B cell (primary cell): Measurements from ENCODE around the gene PAK4. TPM values are rescaled to one million over a fixed set of nuclear protein-coding genes. Genes with fewer than 3 reads are reported as not detected.

Source experiments
- ATAC-seq: fragments of 200-7000 bp; cut with Tn5 transposase; one replicate; pipeline ENCODE4 v1.10.0; 2021; ENCODE audit warnings: low read depth, mild to moderate bottlenecking, moderate number of reproducible peaks, moderate library complexity
- CTCF ChIA-PET: fragments of 350-600 bp; sonication (Branson Sonifier 250); formaldehyde crosslinking; loops from one replicate; lab custom pipeline; 2021; ENCODE audit warnings: antibody characterized with exemption, inconsistent platforms; lab: Charles Lee
- POLR2A ChIA-PET: fragments of 350-600 bp; sonication (Branson Sonifier 250); formaldehyde crosslinking; loops from one replicate; lab custom pipeline; 2021; ENCODE audit warnings: antibody characterized with exemption; lab: Charles Lee
- DNase-seq: peaks from one replicate; pipeline ENCODE4 v3.0.0; 2013
- H2AFZ ChIP-seq: 2 replicates; pipeline ENCODE4 v1.6.1; 2012; ENCODE audit warnings: mild to moderate bottlenecking, low read depth, low read length; ENCODE audit not compliant: insufficient read depth, poor library complexity, severe bottlenecking
- H3K27ac ChIP-seq, 2 donors: 1 replicate in 1 of 2; 2 replicates in 1 of 2; pipeline ENCODE4 v1.5.1; 2012 to 2013; ENCODE audit warnings: low read length in 2 of 2, mild to moderate bottlenecking in 2 of 2, moderate library complexity in 1 of 2
- H3K27me3 ChIP-seq, 4 experiments: fragments of 200-600 bp in 1 of 4; sonication (generic) in 1 of 4; replicated peaks in 1 of 4; 1 replicate in 2 of 4; 2 replicates in 2 of 4; pipeline versions ENCODE4 v1.6.1 to v1.7.0; 2013 to 2016; ENCODE audit warnings: low read length in 3 of 4, mild to moderate bottlenecking in 2 of 4, mixed read lengths in 1 of 4, moderate library complexity in 1 of 4; ENCODE audit not compliant: insufficient read depth in 4 of 4, control insufficient read depth in 3 of 4; ENCODE audit errors: control extremely low read depth in 1 of 4
- H3K36me3 ChIP-seq, 2 experiments: replicated peaks in 1 of 2; 1 replicate in 1 of 2; 2 replicates in 1 of 2; pipeline versions ENCODE4 v1.6.1 to v1.7.1; 2013; ENCODE audit warnings: low read length in 1 of 2; ENCODE audit not compliant: insufficient read depth in 2 of 2, control insufficient read depth in 1 of 2; ENCODE audit errors: control extremely low read depth in 1 of 2, extremely low read depth in 1 of 2
- H3K4me1 ChIP-seq, 2 donors: fragments of 200-600 bp in 1 of 2; sonication (generic) in 1 of 2; 1 replicate in 1 of 2; 2 replicates in 1 of 2; pipeline versions ENCODE4 v1.5.1 to v1.6.1; 2013 to 2017; ENCODE audit warnings: low read length in 2 of 2; ENCODE audit not compliant: control insufficient read depth in 2 of 2, insufficient read depth in 2 of 2
- H3K4me2 ChIP-seq: replicated peaks from 2 replicates; pipeline ENCODE3; 2012; ENCODE audit warnings: mild to moderate bottlenecking, low read depth, low read length; ENCODE audit not compliant: poor library complexity, severe bottlenecking
- H3K4me3 ChIP-seq, 5 experiments: fragments of 200-600 bp in 1 of 5; sonication (generic) in 1 of 5; 1 replicate in 3 of 5; 2 replicates in 2 of 5; pipeline versions ENCODE4 v1.5.1 to v1.7.0; 2011 to 2016; ENCODE audit warnings: low read length in 4 of 5, mild to moderate bottlenecking in 4 of 5, low read depth in 2 of 5, control low read depth in 1 of 5, moderate library complexity in 1 of 5; ENCODE audit not compliant: insufficient read depth in 1 of 5; ENCODE audit errors: control extremely low read depth in 1 of 5, extremely low read depth in 1 of 5
- H3K79me2 ChIP-seq: fragments of 200-600 bp; sonication (generic); one replicate; pipeline ENCODE4 v1.6.0; 2016; ENCODE audit warnings: low read length; ENCODE audit not compliant: control insufficient read depth, insufficient read depth
- H3K9ac ChIP-seq: fragments of 200-600 bp; sonication (generic); 2 replicates; pipeline ENCODE4 v1.6.1; 2017; ENCODE audit warnings: mild to moderate bottlenecking, low read length, moderate library complexity
- H3K9me3 ChIP-seq, 3 donors: one replicate each; pipeline versions ENCODE4 v1.6.1 to v1.7.1; 2013; ENCODE audit warnings: low read length in 2 of 3; ENCODE audit not compliant: control insufficient read depth in 2 of 3, insufficient read depth in 1 of 3; ENCODE audit errors: control extremely low read depth in 1 of 3
- H4K20me1 ChIP-seq: 2 replicates; pipeline ENCODE4 v1.6.0; 2012; ENCODE audit warnings: mild to moderate bottlenecking, low read length; ENCODE audit not compliant: insufficient read depth, control insufficient read depth, poor library complexity, severe bottlenecking
- H3K27ac Mint-ChIP-seq: one replicate; pipeline ENCODE4 v1.8.0; 2021; ENCODE audit warnings: mixed read lengths
- H3K27me3 Mint-ChIP-seq: one replicate; pipeline ENCODE4 v1.8.0; 2021; ENCODE audit warnings: mixed read lengths
- H3K4me1 Mint-ChIP-seq: one replicate; pipeline ENCODE4 v1.8.0; 2021; ENCODE audit warnings: mixed read lengths
- H3K4me3 Mint-ChIP-seq: one replicate; pipeline ENCODE4 v1.8.0; 2021; ENCODE audit warnings: mixed read lengths
- H3K9me3 Mint-ChIP-seq: one replicate; pipeline ENCODE4 v1.8.0; 2022; ENCODE audit warnings: mixed read lengths; ENCODE audit not compliant: insufficient read depth
- CTCF ChIP-seq: fragments of 200-600 bp; IDR thresholded peaks from one replicate; pipeline ENCODE4 v1.8.0; 2022; ENCODE audit warnings: antibody characterized with exemption, mild to moderate bottlenecking
- EZH2 ChIP-seq: IDR thresholded peaks from 2 replicates; pipeline ENCODE4 v1.6.1; 2012; ENCODE audit warnings: borderline replicate concordance, low read depth, mild to moderate bottlenecking, moderate library complexity, low read length; ENCODE audit not compliant: insufficient read depth, poor library complexity, severe bottlenecking
- WGBS: methylation state at CpG from one replicate; pipeline ENCODE4 v1.1.5; 2013; ENCODE audit warnings: missing lambda C conversion rate; ENCODE audit not compliant: insufficient coverage; 5-methylcytosine and 5-hydroxymethylcytosine counted together
- intact Hi-C: fragments of 100-400 bp; cut with micrococcal nuclease; formaldehyde crosslinking; loops from one replicate; pipeline ENCODE4 v1.10.0; 2022
- polyA plus RNA-seq: library from polyadenylated mRNA; depleted of rRNA; stranded (reverse); fragments of >200 nt; gene quantifications from 2 replicates; pipeline ENCODE4 v1.2.3, GENCODE V29; 2012
- total RNA-seq, 2 donors: library from RNA; stranded (reverse); fragments of 120-200 nt in 1 of 2; gene quantifications; 1 replicate in 1 of 2; 2 replicates in 1 of 2; pipeline versions ENCODE4 v1.2.3 to v1.2.4, GENCODE V29; 2013 to 2022

PAK4 gene
- total and polyA plus RNA-seq, 2 donors (not counting 1 experiment from before 2014, with no cell fraction given) = 12.0 to 23.3 TPM

DNA sequence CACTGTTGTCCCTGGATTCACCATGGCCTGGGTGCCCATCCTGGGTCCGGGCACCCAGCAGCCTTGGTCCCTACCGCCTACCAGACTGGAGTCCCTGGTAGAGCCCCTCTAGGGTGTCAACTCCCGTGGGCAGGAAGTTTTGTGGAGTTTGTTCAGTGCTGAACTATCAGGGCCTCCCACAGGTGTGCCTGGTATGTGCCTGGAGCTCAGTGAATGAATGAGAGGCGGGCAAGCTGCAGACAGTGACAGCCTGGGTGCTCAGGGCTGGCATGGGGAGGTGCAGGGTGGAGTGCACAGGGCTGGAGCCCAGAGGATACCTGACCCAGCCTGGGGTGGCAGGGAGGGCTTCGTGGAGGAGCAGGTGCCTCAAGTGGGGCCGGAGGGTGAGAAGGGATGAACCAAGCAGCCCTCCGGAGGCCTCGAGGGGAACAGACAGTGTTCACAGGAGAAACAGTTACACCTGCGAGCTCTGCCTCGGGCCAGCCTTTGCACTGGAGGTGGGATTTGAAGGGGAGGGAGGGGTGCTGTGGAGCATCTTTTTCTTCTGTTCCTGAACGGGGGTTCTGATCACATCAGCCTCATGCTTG, 29.6 kb downstream of the PAK4 start:
- DNase-seq = no peak
- Histone ChIP-seq H3K27me3 (no peaks in the 10 kb centered on the region), H3K27ac (no peak overlapping the region), H3K9me3 (no peaks in the 10 kb centered on the region), H4K20me1 (peaks cover 45% of the 10 kb centered on the region), H3K4me2 (no peak overlapping the region), H3K79me2 (peaks cover 70% of the 10 kb centered on the region), H2AFZ (no peak overlapping the region), H3K4me1 (no peaks in the 10 kb centered on the region), H3K9ac (no peak overlapping the region), H3K36me3 (no peaks in the 10 kb centered on the region), H3K4me3 (no peak overlapping the region)
- intact Hi-C loops = no loop called here
- no peak for TF ChIP-seq CTCF
- no peak for TF ChIP-seq EZH2
- peaks cover 6% of the 10 kb centered on the region for H3K4me1 Mint-ChIP-seq
- CTCF ChIA-PET = no interaction called here
- 95% methylated on average over 11 of the region's 11 CpGs for WGBS
- no peaks in the 10 kb centered on the region for H3K27me3 Mint-ChIP-seq
- no peak for ATAC-seq
- no peaks in the 10 kb centered on the region for H3K9me3 Mint-ChIP-seq
- H3K27ac Mint-ChIP-seq = no peak overlapping the region
- no peak overlapping the region for H3K4me3 Mint-ChIP-seq
- POLR2A ChIA-PET = no interaction called here

GRCh38 chr19:39155741-39156140, 30.2 kb downstream of the PAK4 start:
- Histone ChIP-seq H3K36me3 (no peaks in the 10 kb centered on the region), H3K9me3 (no peaks in the 10 kb centered on the region), H4K20me1 (peaks cover 50% of the 10 kb centered on the region), H3K4me2 (no peak overlapping the region), H3K4me1 (no peaks in the 10 kb centered on the region), H3K27ac (no peak overlapping the region), H3K9ac (no peak overlapping the region), H3K4me3 (no peak overlapping the region), H3K27me3 (no peaks in the 10 kb centered on the region), H3K79me2 (peaks cover 65% of the 10 kb centered on the region), H2AFZ (no peak overlapping the region)
- Mint-ChIP-seq H3K9me3 (no peaks in the 10 kb centered on the region), H3K4me3 (no peak overlapping the region), H3K27me3 (no peaks in the 10 kb centered on the region), H3K4me1 (peaks cover 8% of the 10 kb centered on the region), H3K27ac (no peak overlapping the region)
- ATAC-seq (no peak), DNase-seq (no peak)
- WGBS = 95% methylated on average over 15 of the region's 15 CpGs
- POLR2A ChIA-PET = no interaction called here
- TF ChIP-seq EZH2 = no peak
- no peak for TF ChIP-seq CTCF
- CTCF ChIA-PET = no interaction called here
- intact Hi-C loops = no loop called here
